Activated T-cell treated with anti-CD3 and anti-CD28 coated beads, Interleukin-2, amount 50 U/mL, for 72 hours (primary cell): Measurements from ENCODE around the gene MED13L. TPM values are rescaled to one million over a fixed set of nuclear protein-coding genes. Genes with fewer than 3 reads are reported as not detected.
A peak's percentile ranks its signal among the peaks of the same experiment; 100 is the strongest.

ENCODE experiments used
- ATAC-seq, 2 donors: fragments of 150-1000 bp; cut with Tn5 transposase; replicated peaks in 1 of 2; 2 replicates each; pipeline ENCODE4 v1.10.0; 2021; ENCODE audit warnings: moderate library complexity in 2 of 2, mild to moderate bottlenecking in 1 of 2
- DNase-seq, 2 donors: peaks; one replicate each; pipeline ENCODE4 v3.0.0; 2021 to 2022; ENCODE audit warnings: mixed read lengths in 1 of 2
- H3K27ac Mint-ChIP-seq: one replicate; pipeline ENCODE4 v1.8.0; 2022; ENCODE audit warnings: mild to moderate bottlenecking, moderate library complexity, mixed read lengths
- H3K27me3 Mint-ChIP-seq: one replicate; pipeline ENCODE4 v1.8.0; 2022; ENCODE audit warnings: low read depth, mixed read lengths
- H3K36me3 Mint-ChIP-seq, 2 donors: one replicate each; pipeline ENCODE4 v1.8.0; 2022; ENCODE audit warnings: mixed read lengths in 2 of 2, mild to moderate bottlenecking in 1 of 2; ENCODE audit not compliant: insufficient read depth in 2 of 2
- H3K4me1 Mint-ChIP-seq: one replicate; pipeline ENCODE4 v1.8.0; 2022; ENCODE audit warnings: low read depth, mixed read lengths
- H3K4me3 Mint-ChIP-seq, 2 donors: one replicate each; pipeline ENCODE4 v1.8.0; 2022; ENCODE audit warnings: mild to moderate bottlenecking in 2 of 2, mixed read lengths in 2 of 2, moderate library complexity in 2 of 2
- H3K9me3 Mint-ChIP-seq, 2 donors: one replicate each; pipeline ENCODE4 v1.8.0; 2022; ENCODE audit warnings: mixed read lengths in 2 of 2
- total RNA-seq, 2 donors: library from RNA; stranded (reverse); gene quantifications; one replicate each; pipeline ENCODE4 v1.2.3, GENCODE V29; 2022

The MED13L gene
- total RNA-seq, 2 donors from 2014 or later: 72.8 to 74.5 TPM

GRCh38 chr12:116092776-116093175 is 184.7 kb downstream of the MED13L start:
- peaks cover 2% of the 10 kb centered on the region in 2 donors for H3K36me3 Mint-ChIP-seq
- no peak for DNase-seq
- H3K27ac Mint-ChIP-seq: no peak overlapping the region

GRCh38 chr12:116092162-116092561 is 185.3 kb downstream of the MED13L start:
- DNase-seq (no peak), ATAC-seq (no peak)
- H3K27ac Mint-ChIP-seq: no peak overlapping the region
- peaks cover 2% of the 10 kb centered on the region in 2 donors for H3K36me3 Mint-ChIP-seq
- H3K9me3 Mint-ChIP-seq: no peaks in the 10 kb centered on the region
- peaks cover 47% of the 10 kb centered on the region for H3K4me1 Mint-ChIP-seq
- H3K27me3 Mint-ChIP-seq: no peaks in the 10 kb centered on the region
- H3K4me3 Mint-ChIP-seq: no peak overlapping the region

More at GRCh38 chr12:116092776-116093175, 184.7 kb downstream of the MED13L start:
- Mint-ChIP-seq H3K4me1 (peaks cover 41% of the 10 kb centered on the region), H3K9me3 (no peaks in the 10 kb centered on the region), H3K27me3 (no peaks in the 10 kb centered on the region), H3K4me3 (no peak overlapping the region)
- no peak for ATAC-seq

GRCh38 chr12:116091579-116091978 is 185.9 kb downstream of the MED13L start:
- Mint-ChIP-seq H3K9me3 (no peaks in the 10 kb centered on the region), H3K27ac (no peak overlapping the region), H3K4me3 (peak overlapping the region in 1 of 2 donors; percentile 16), H3K4me1 (peaks cover 50% of the 10 kb centered on the region), H3K27me3 (no peaks in the 10 kb centered on the region), H3K36me3 (peaks cover 2% of the 10 kb centered on the region in 2 donors)
- no peak for DNase-seq
- peak; percentile 46 to 54 for ATAC-seq

- Mint-ChIP-seq H3K4me3 (no peak overlapping the region), H3K27ac (peak overlapping the region; percentile 58), H3K4me1 (peaks cover 56% of the 10 kb centered on the region), H3K9me3 (no peaks in the 10 kb centered on the region), H3K36me3 (peaks cover 2% of the 10 kb centered on the region in 2 donors), H3K27me3 (no peaks in the 10 kb centered on the region)
- no peak for DNase-seq
- ATAC-seq: no peak
Measured at GRCh38 chr12:116090516-116090915, 187.0 kb downstream of the MED13L start.

- H3K9me3 Mint-ChIP-seq: no peaks in the 10 kb centered on the region
- DNase-seq: no peak
- peaks cover 2% of the 10 kb centered on the region in 2 donors for H3K36me3 Mint-ChIP-seq
- no peaks in the 10 kb centered on the region for H3K27me3 Mint-ChIP-seq
- no peak for ATAC-seq
- no peak overlapping the region for H3K27ac Mint-ChIP-seq
- H3K4me3 Mint-ChIP-seq: no peak overlapping the region
- H3K4me1 Mint-ChIP-seq: peaks cover 60% of the 10 kb centered on the region
Measured at GRCh38 chr12:116089080-116089479, 188.4 kb downstream of the MED13L start.

GRCh38 chr12:116087962-116088361 is 189.5 kb downstream of the MED13L start:
- peaks cover 65% of the 10 kb centered on the region for H3K4me1 Mint-ChIP-seq
- H3K9me3 Mint-ChIP-seq: no peaks in the 10 kb centered on the region
- H3K36me3 Mint-ChIP-seq: peaks cover 2% of the 10 kb centered on the region in 2 donors
- ATAC-seq: peak; percentile 81 to 86
- H3K4me3 Mint-ChIP-seq: peak overlapping the region; percentile 61 to 71
- peak; percentile 15 to 18 for DNase-seq
- peak overlapping the region; percentile 17 for H3K27ac Mint-ChIP-seq
- no peaks in the 10 kb centered on the region for H3K27me3 Mint-ChIP-seq

GRCh38 chr12:116087399-116087798 is 190.1 kb downstream of the MED13L start:
- peak in 1 of 2 donors; percentile 5 for DNase-seq
- peaks cover 65% of the 10 kb centered on the region for H3K4me1 Mint-ChIP-seq
- peak overlapping the region; percentile 52 to 61 for H3K4me3 Mint-ChIP-seq
- ATAC-seq: peak; percentile 62 to 65
- H3K9me3 Mint-ChIP-seq: no peaks in the 10 kb centered on the region
- H3K27ac Mint-ChIP-seq: peak overlapping the region; percentile 5
- H3K27me3 Mint-ChIP-seq: no peaks in the 10 kb centered on the region
- peaks cover 0 to 2% of the 10 kb centered on the region in 2 donors for H3K36me3 Mint-ChIP-seq

GRCh38 chr12:116080415-116080814 is 197.1 kb downstream of the MED13L start:
- DNase-seq: no peak
- Mint-ChIP-seq H3K4me3 (peak overlapping the region in 1 of 2 donors; percentile 31), H3K36me3 (no peaks in the 10 kb centered on the region), H3K4me1 (peaks cover 52% of the 10 kb centered on the region), H3K27me3 (no peaks in the 10 kb centered on the region), H3K27ac (no peak overlapping the region), H3K9me3 (no peaks in the 10 kb centered on the region)
- peak; percentile 80 to 89 for ATAC-seq

- H3K4me3 Mint-ChIP-seq: no peak overlapping the region
- peaks cover 53% of the 10 kb centered on the region for H3K4me1 Mint-ChIP-seq
- no peak for ATAC-seq
- no peak for DNase-seq
- H3K27ac Mint-ChIP-seq: no peak overlapping the region
- H3K9me3 Mint-ChIP-seq: no peaks in the 10 kb centered on the region
- no peaks in the 10 kb centered on the region for H3K36me3 Mint-ChIP-seq
- no peaks in the 10 kb centered on the region for H3K27me3 Mint-ChIP-seq
Measured at GRCh38 chr12:116078396-116078795, 199.1 kb downstream of the MED13L start.

- H3K36me3 Mint-ChIP-seq: no peaks in the 10 kb centered on the region
- ATAC-seq (no peak), DNase-seq (no peak)
- H3K9me3 Mint-ChIP-seq: no peaks in the 10 kb centered on the region
- no peak overlapping the region for H3K4me3 Mint-ChIP-seq
- H3K27me3 Mint-ChIP-seq: no peaks in the 10 kb centered on the region
- H3K27ac Mint-ChIP-seq: no peak overlapping the region
- H3K4me1 Mint-ChIP-seq: peaks cover 45% of the 10 kb centered on the region
Measured at GRCh38 chr12:116077431-116077830, 200.1 kb downstream of the MED13L start.

GRCh38 chr12:116076399-116076798 is 201.1 kb downstream of the MED13L start:
- Mint-ChIP-seq H3K36me3 (no peaks in the 10 kb centered on the region), H3K4me1 (peaks cover 35% of the 10 kb centered on the region), H3K27ac (no peak overlapping the region), H3K27me3 (no peaks in the 10 kb centered on the region), H3K9me3 (no peaks in the 10 kb centered on the region), H3K4me3 (no peak overlapping the region)
- DNase-seq: no peak
- ATAC-seq: no peak

- Mint-ChIP-seq H3K27ac (no peak overlapping the region), H3K9me3 (no peaks in the 10 kb centered on the region), H3K36me3 (no peaks in the 10 kb centered on the region), H3K27me3 (no peaks in the 10 kb centered on the region), H3K4me1 (peaks cover 18% of the 10 kb centered on the region), H3K4me3 (no peak overlapping the region)
- ATAC-seq (no peak), DNase-seq (no peak)
Measured at GRCh38 chr12:116074686-116075085, 202.8 kb downstream of the MED13L start.

GRCh38 chr12:116071555-116072230 is 205.8 kb downstream of the MED13L start:
- no peak for DNase-seq
- ATAC-seq: no peak
- H3K4me1 Mint-ChIP-seq: peaks cover 27% of the 10 kb centered on the region
- H3K27me3 Mint-ChIP-seq: no peaks in the 10 kb centered on the region
- H3K36me3 Mint-ChIP-seq: no peaks in the 10 kb centered on the region
- H3K27ac Mint-ChIP-seq: no peak overlapping the region
- H3K4me3 Mint-ChIP-seq: no peak overlapping the region
- H3K9me3 Mint-ChIP-seq: no peaks in the 10 kb centered on the region

- ATAC-seq (no peak), DNase-seq (no peak)
- H3K27ac Mint-ChIP-seq: no peak overlapping the region
- no peaks in the 10 kb centered on the region for H3K9me3 Mint-ChIP-seq
- no peak overlapping the region for H3K4me3 Mint-ChIP-seq
- peaks cover 25% of the 10 kb centered on the region for H3K4me1 Mint-ChIP-seq
- no peaks in the 10 kb centered on the region for H3K27me3 Mint-ChIP-seq
- no peaks in the 10 kb centered on the region for H3K36me3 Mint-ChIP-seq
Measured at GRCh38 chr12:116070444-116070843, 207.0 kb downstream of the MED13L start.
